UCSD-AML1 (cell line): Measurements from ENCODE around the gene CDC14B.
"Not testable (repeated sequence)": the region's sequence is repeated elsewhere in the genome, so short reads cannot be mapped to it uniquely, and the experiment has no call there.

Source experiments
- DNase-seq: peaks from one replicate; lab custom pipeline; 2025; ENCODE audit not compliant: unreplicated experiment; lab: John Stamatoyannopoulos, UW

CDC14B gene

GRCh38 chr9:96551403-96551802, 68.2 kb downstream of the CDC14B start:
- no peak for DNase-seq

- no peak for DNase-seq
Measured at GRCh38 chr9:96550659-96551058, 69.0 kb downstream of the CDC14B start.

- DNase-seq: not testable (repeated sequence)
Measured at GRCh38 chr9:96543131-96543530, 76.5 kb downstream of the CDC14B start.

GRCh38 chr9:96540106-96540505, 79.5 kb downstream of the CDC14B start:
- no peak for DNase-seq

- DNase-seq: no peak
Measured at GRCh38 chr9:96532173-96532572, 87.5 kb downstream of the CDC14B start.

- no peak for DNase-seq
Measured at GRCh38 chr9:96524764-96525163, 94.9 kb downstream of the CDC14B start.

- no peak for DNase-seq
Measured at GRCh38 chr9:96524045-96524444, 95.6 kb downstream of the CDC14B start.

GRCh38 chr9:96523374-96523773, 96.3 kb downstream of the CDC14B start:
- DNase-seq: no peak

- DNase-seq: no peak
Measured at GRCh38 chr9:96522366-96522765, 97.3 kb downstream of the CDC14B start.

- DNase-seq: no peak
Measured at GRCh38 chr9:96519787-96520186, 99.9 kb downstream of the CDC14B start.

- DNase-seq: no peak
Measured at GRCh38 chr9:96519095-96519494, 100.5 kb downstream of the CDC14B start.

- no peak for DNase-seq
Measured at GRCh38 chr9:96515621-96516470, 103.8 kb downstream of the CDC14B start.

GRCh38 chr9:96514800-96515158, 104.9 kb downstream of the CDC14B start:
- DNase-seq: no peak

GRCh38 chr9:96514108-96514799, 105.4 kb downstream of the CDC14B start:
- DNase-seq: no peak

- no peak for DNase-seq
Measured at GRCh38 chr9:96513622-96514021, 106.0 kb downstream of the CDC14B start.

- no peak for DNase-seq
Measured at GRCh38 chr9:96512240-96512639, 107.4 kb downstream of the CDC14B start.

GRCh38 chr9:96510258-96510657, 109.4 kb downstream of the CDC14B start:
- no peak for DNase-seq

GRCh38 chr9:96509848-96510247, 109.8 kb downstream of the CDC14B start:
- DNase-seq: no peak

- no peak for DNase-seq
Measured at GRCh38 chr9:96509026-96509425, 110.6 kb downstream of the CDC14B start.

GRCh38 chr9:96508227-96508940, 111.3 kb downstream of the CDC14B start:
- DNase-seq: no peak

GRCh38 chr9:96505316-96505991, 114.2 kb downstream of the CDC14B start:
- DNase-seq: no peak
